ENCODE measurements around the gene GPR157.

GRCh38 chr1:9105336-9105867 is 23.5 kb downstream of the GPR157 start:
- no peak for TF ChIP-seq CSDC2 (CRISPR knock-in tag; IDR thresholded peaks at IDR 0.05)
- no peak for TF ChIP-seq CREB5 (CRISPR knock-in tag; IDR thresholded peaks at IDR 0.05; ENCODE audit: low read depth)
- no peak for TF ChIP-seq ZNF565 (CRISPR knock-in tag; conservative IDR thresholded peaks at IDR 0.05; ENCODE audit: low read depth)
